Endothelial cell of umbilical vein (primary cell): ENCODE results near the gene MINDY4. TPM values are rescaled to one million over a fixed set of nuclear protein-coding genes. Genes with fewer than 3 reads are reported as not detected.

ENCODE experiments used
- BruUV-seq: library from RNA; stranded (reverse); fragments of 400-500 nt; replicated peaks from 2 replicates; lab custom pipeline; 2021; lab: Mats Ljungman, UMichigan
- CTCF ChIA-PET: fragments of 300-600, 350-600 bp; sonication (Branson Sonifier 250); formaldehyde crosslinking; loops from one replicate; lab custom pipeline; 2021; ENCODE audit warnings: antibody characterized with exemption, inconsistent platforms; lab: Charles Lee
- POLR2A ChIA-PET: fragments of 300-600, 350-600 bp; sonication (Branson Sonifier 250); formaldehyde crosslinking; loops from one replicate; lab custom pipeline; 2021; ENCODE audit warnings: antibody characterized with exemption, inconsistent platforms; lab: Charles Lee
- DNase-seq: peaks from one replicate; pipeline ENCODE4 v3.0.0-alpha.2; 2011; ENCODE audit warnings: low read depth, low spot score
- FAIRE-seq: peaks from 2 replicates; lab custom pipeline; 2011; peaks lifted over from hg19 to GRCh38; lab: Jason Lieb, UNC
- H2AFZ ChIP-seq: 2 replicates; pipeline ENCODE4 v1.6.0; 2012; ENCODE audit warnings: low read depth, low read length, control low read depth, inconsistent platforms
- H3K27ac ChIP-seq: 2 replicates; pipeline ENCODE4 v1.5.1; 2011; ENCODE audit warnings: low read depth, mild to moderate bottlenecking, control low read depth, low read length, moderate library complexity; ENCODE audit not compliant: insufficient read depth
- H3K27me3 ChIP-seq, 2 experiments: 2 replicates each; pipeline versions ENCODE4 v1.6.0 to v1.6.1; 2011; ENCODE audit warnings: low read length in 2 of 2, mixed read lengths in 1 of 2; ENCODE audit not compliant: control insufficient read depth in 2 of 2, insufficient read depth in 2 of 2
- H3K36me3 ChIP-seq, 2 experiments: 2 replicates in 1 of 2; 3 replicates in 1 of 2; pipeline ENCODE4 v1.5.1; 2011; ENCODE audit warnings: low read length in 2 of 2, mild to moderate bottlenecking in 1 of 2, moderate library complexity in 1 of 2; ENCODE audit not compliant: control insufficient read depth in 2 of 2, insufficient read depth in 2 of 2; ENCODE audit errors: extremely low read depth in 1 of 2
- H3K4me1 ChIP-seq: 3 replicates; pipeline ENCODE4 v1.5.1; 2011; ENCODE audit warnings: mild to moderate bottlenecking, low read length; ENCODE audit not compliant: control insufficient read depth, insufficient read depth; ENCODE audit errors: extremely low read depth
- H3K4me2 ChIP-seq: 2 replicates; pipeline ENCODE4 v1.6.1; 2011; ENCODE audit warnings: low read length, control low read depth, mixed read lengths; ENCODE audit not compliant: insufficient read depth
- H3K4me3 ChIP-seq, 3 experiments: fragments of 200-600 bp in 1 of 3; sonication (generic), shearing (Covaris generic) in 1 of 3; replicated peaks in 1 of 3; 2 replicates each; pipeline ENCODE4 v1.5.1; 2011 to 2016; ENCODE audit warnings: control low read depth in 3 of 3, low read length in 3 of 3, mild to moderate bottlenecking in 2 of 3, inconsistent platforms in 1 of 3, low read depth in 1 of 3, moderate library complexity in 1 of 3; ENCODE audit not compliant: insufficient read depth in 1 of 3
- H3K79me2 ChIP-seq: 2 replicates; pipeline ENCODE4 v1.6.0; 2012; ENCODE audit warnings: low read length, inconsistent platforms; ENCODE audit not compliant: control insufficient read depth, insufficient read depth
- H3K9ac ChIP-seq: replicated peaks from 2 replicates; pipeline ENCODE3; 2011; ENCODE audit warnings: low read length, control low read depth; ENCODE audit not compliant: insufficient read depth; ENCODE audit errors: extremely low read depth
- H3K9me1 ChIP-seq: replicated peaks from 3 replicates; pipeline ENCODE4 v1.6.0; 2011; ENCODE audit warnings: mild to moderate bottlenecking, low read length; ENCODE audit not compliant: control insufficient read depth, insufficient read depth; ENCODE audit errors: extremely low read depth
- H3K9me3 ChIP-seq: replicated peaks from 2 replicates; pipeline ENCODE4 v1.5.1; 2012; ENCODE audit warnings: low read length, inconsistent platforms; ENCODE audit not compliant: control insufficient read depth, insufficient read depth
- H4K20me1 ChIP-seq: replicated peaks from 2 replicates; pipeline ENCODE3; 2011; ENCODE audit warnings: mild to moderate bottlenecking, low read length; ENCODE audit not compliant: control insufficient read depth, insufficient read depth; ENCODE audit errors: extremely low read depth
- EZH2 ChIP-seq: IDR thresholded peaks from 2 replicates; pipeline ENCODE4 v1.6.1; 2012; ENCODE audit warnings: borderline replicate concordance, low read depth, mild to moderate bottlenecking, moderate library complexity, low read length, inconsistent platforms; ENCODE audit not compliant: severe bottlenecking
- FOS ChIP-seq: IDR thresholded peaks from 2 replicates; pipeline ENCODE4 v1.6.1; 2011; ENCODE audit warnings: mild to moderate bottlenecking, low read length, moderate library complexity, borderline replicate concordance; ENCODE audit not compliant: insufficient read depth
- GATA2 ChIP-seq: IDR thresholded peaks from 2 replicates; pipeline ENCODE4 v1.7.0; 2011; ENCODE audit warnings: low read depth, mild to moderate bottlenecking, moderate library complexity, mixed read lengths, low read length; ENCODE audit not compliant: insufficient read length, insufficient read depth
- JUN ChIP-seq: IDR thresholded peaks from 2 replicates; pipeline ENCODE4 v1.6.1; 2011; ENCODE audit warnings: borderline replicate concordance, low read depth; ENCODE audit not compliant: insufficient read length, insufficient read depth
- MAX ChIP-seq: IDR thresholded peaks from 2 replicates; pipeline ENCODE4 v1.6.1; 2011; ENCODE audit not compliant: insufficient read depth, insufficient read length
- MYC ChIP-seq: IDR thresholded peaks from one replicate; pipeline ENCODE4 v1.6.1; 2011; ENCODE audit warnings: mild to moderate bottlenecking, low read depth, low read length
- POLR2A ChIP-seq: IDR thresholded peaks from 2 replicates; pipeline ENCODE4 v1.6.1; 2012; ENCODE audit warnings: low read depth, mild to moderate bottlenecking, control low read depth, low read length
- POLR2AphosphoS5 ChIP-seq: IDR thresholded peaks from 2 replicates; pipeline ENCODE4 v1.6.1; 2012; ENCODE audit warnings: low read depth, mild to moderate bottlenecking, control low read depth, low read length, moderate library complexity; ENCODE audit not compliant: insufficient read depth
- dilution Hi-C: fragments of 300-500 bp; cut with MboI; formaldehyde crosslinking; loops from one replicate; pipeline ENCODE4 v1.15.0; 2019; ENCODE audit warnings: low sequenced_read_pairs; ENCODE audit not compliant: extremely low pct_ligation_motif_present
- intact Hi-C: fragments of 100-400 bp; cut with micrococcal nuclease; formaldehyde crosslinking; loops from one replicate; pipeline ENCODE4 v1.10.0; 2022
- polyA plus RNA-seq, 4 experiments: library from polyadenylated mRNA; depleted of rRNA in 3 of 4; stranded (reverse) in 3 of 4; unstranded in 1 of 4; fragments of >200 nt; gene quantifications; 2 replicates each; pipeline versions ENCODE4 v1.2.1 to v1.2.3, GENCODE V29; 2011 to 2012; ENCODE audit warnings: missing spikeins in 1 of 4
- total RNA-seq: library from RNA; stranded (reverse); gene quantifications from 2 replicates; pipeline ENCODE4 v1.2.3, GENCODE V29; 2021
- TF ChIP-seq, protein P1 (sequence below), 2 donors: IDR thresholded peaks; 1 replicate in 1 of 2; 2 replicates in 1 of 2; pipeline ENCODE4 v1.5.1; 2011; ENCODE audit warnings: low read length in 2 of 2, mild to moderate bottlenecking in 2 of 2, moderate library complexity in 2 of 2, control low read depth in 1 of 2, inconsistent platforms in 1 of 2, low read depth in 1 of 2; ENCODE audit not compliant: insufficient read depth in 1 of 2; ENCODE audit errors: extremely low read depth in 1 of 2

The MINDY4 gene
- total and polyA plus RNA-seq, 2 donors (not counting 3 experiments of a cell fraction or from before 2014, with no cell fraction given): 2.2 to 4.7 TPM

GRCh38 chr7:30734497-30734896, 36.7 kb upstream of the MINDY4 start:
- dilution Hi-C loops (no loop called here), intact Hi-C loops (no loop called here)
- Histone ChIP-seq H4K20me1 (no peaks in the 10 kb centered on the region), H3K79me2 (no peaks in the 10 kb centered on the region), H2AFZ (no peak overlapping the region), H3K27me3 (peaks cover 5 to 16% of the 10 kb centered on the region in 2 experiments), H3K27ac (no peak overlapping the region), H3K4me2 (no peak overlapping the region), H3K9ac (no peak overlapping the region), H3K4me3 (no peak overlapping the region), H3K9me1 (no peaks in the 10 kb centered on the region), H3K9me3 (no peaks in the 10 kb centered on the region), H3K4me1 (no peaks in the 10 kb centered on the region), H3K36me3 (no peaks in the 10 kb centered on the region)
- TF ChIP-seq GATA2 (no peak), MYC (no peak), POLR2AphosphoS5 (no peak), MAX (no peak), EZH2 (no peak), FOS (no peak), POLR2A (no peak), JUN (no peak)
- TF ChIP-seq, protein P1, sequence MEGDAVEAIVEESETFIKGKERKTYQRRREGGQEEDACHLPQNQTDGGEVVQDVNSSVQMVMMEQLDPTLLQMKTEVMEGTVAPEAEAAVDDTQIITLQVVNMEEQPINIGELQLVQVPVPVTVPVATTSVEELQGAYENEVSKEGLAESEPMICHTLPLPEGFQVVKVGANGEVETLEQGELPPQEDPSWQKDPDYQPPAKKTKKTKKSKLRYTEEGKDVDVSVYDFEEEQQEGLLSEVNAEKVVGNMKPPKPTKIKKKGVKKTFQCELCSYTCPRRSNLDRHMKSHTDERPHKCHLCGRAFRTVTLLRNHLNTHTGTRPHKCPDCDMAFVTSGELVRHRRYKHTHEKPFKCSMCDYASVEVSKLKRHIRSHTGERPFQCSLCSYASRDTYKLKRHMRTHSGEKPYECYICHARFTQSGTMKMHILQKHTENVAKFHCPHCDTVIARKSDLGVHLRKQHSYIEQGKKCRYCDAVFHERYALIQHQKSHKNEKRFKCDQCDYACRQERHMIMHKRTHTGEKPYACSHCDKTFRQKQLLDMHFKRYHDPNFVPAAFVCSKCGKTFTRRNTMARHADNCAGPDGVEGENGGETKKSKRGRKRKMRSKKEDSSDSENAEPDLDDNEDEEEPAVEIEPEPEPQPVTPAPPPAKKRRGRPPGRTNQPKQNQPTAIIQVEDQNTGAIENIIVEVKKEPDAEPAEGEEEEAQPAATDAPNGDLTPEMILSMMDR (IDR thresholded peaks at IDR 0.05; ENCODE audit: extremely low read depth in 1 of 2, insufficient read depth in 1 of 2, low read depth in 1 of 2, low read length in 2 of 2): no peak
- ChIA-PET POLR2A (no interaction called here), CTCF (no interaction called here)
- no TSS peak for BruUV-seq
- FAIRE-seq (no peak), DNase-seq (no peak)
